ENCODE data around the gene HSPG2. TPM values are rescaled to one million over a fixed set of nuclear protein-coding genes. Genes with fewer than 3 reads are reported as not detected.
A peak's percentile ranks its signal among the peaks of the same experiment; 100 is the strongest.

The HSPG2 gene
- total RNA-seq, 1 donor from 2014 or later = 1,732 TPM

DNA sequence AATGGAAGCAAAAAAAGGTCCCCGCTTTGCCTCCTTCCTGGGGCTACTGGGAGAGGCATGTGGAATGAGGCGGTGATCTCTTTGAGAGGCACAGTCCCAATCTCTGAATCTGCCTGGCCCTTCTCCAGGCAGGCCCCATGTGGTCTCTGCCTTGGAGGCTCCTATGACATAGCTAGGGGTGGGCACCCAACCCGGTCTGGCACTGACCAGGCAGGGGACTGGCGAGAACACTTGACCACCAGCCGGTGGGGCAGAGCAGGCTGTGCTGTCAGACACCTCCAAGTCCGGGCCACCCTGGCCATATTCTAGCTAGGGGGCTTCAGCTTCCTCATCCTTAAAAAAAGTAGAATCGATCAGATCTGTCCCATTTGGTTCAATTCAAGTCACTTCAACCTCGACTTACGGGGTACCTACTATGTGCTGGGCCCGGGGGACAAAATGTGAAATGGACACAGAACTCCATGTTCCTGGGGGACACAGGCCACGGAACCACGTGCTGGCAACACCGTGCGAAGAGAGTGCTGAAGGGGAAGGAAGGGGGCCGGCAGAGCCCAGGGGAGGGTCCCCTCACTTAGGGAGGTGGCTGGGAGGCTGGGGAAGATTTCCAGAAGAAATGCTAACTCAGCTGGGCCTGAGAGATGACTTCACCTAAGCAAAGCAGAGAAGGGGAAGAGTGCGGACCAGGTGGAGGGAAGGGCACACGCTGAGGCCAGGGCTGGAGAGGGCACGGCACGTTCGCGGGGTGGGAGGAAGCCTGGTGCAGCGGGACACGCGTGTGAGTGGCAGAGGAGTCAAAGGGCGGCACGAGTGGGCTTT is 33.3 kb downstream of the HSPG2 start:
- DNase-seq (ENCODE audit: low spot score) = no peak
- H3K27ac Mint-ChIP-seq (ENCODE audit: unreplicated experiment) = peak overlapping the region; percentile 97
- H3K9me3 Mint-ChIP-seq (ENCODE audit: unreplicated experiment) = no peaks in the 10 kb centered on the region

GRCh38 chr1:21902026-21903012 is 34.8 kb downstream of the HSPG2 start:
- DNase-seq (ENCODE audit: low spot score) = no peak
- Mint-ChIP-seq H3K9me3 (ENCODE audit: unreplicated experiment) (no peaks in the 10 kb centered on the region), H3K27ac (ENCODE audit: unreplicated experiment) (peak overlapping the region; percentile 73), H3K4me3 (ENCODE audit: unreplicated experiment) (no peak overlapping the region), H3K36me3 (ENCODE audit: low read depth, unreplicated experiment) (peaks cover 32% of the 10 kb centered on the region), H3K27me3 (ENCODE audit: unreplicated experiment) (peaks cover 29% of the 10 kb centered on the region), H3K4me1 (ENCODE audit: unreplicated experiment) (peaks cover 79% of the 10 kb centered on the region)
- TF ChIP-seq CTCF (IDR thresholded peaks at IDR 0.05; ENCODE audit: unreplicated experiment) = no peak

More for the DNA sequence above, 33.3 kb downstream of the HSPG2 start:
- Mint-ChIP-seq H3K36me3 (ENCODE audit: low read depth, unreplicated experiment) (peaks cover 31% of the 10 kb centered on the region), H3K4me3 (ENCODE audit: unreplicated experiment) (peak overlapping the region; percentile 76), H3K27me3 (ENCODE audit: unreplicated experiment) (peaks cover 26% of the 10 kb centered on the region), H3K4me1 (ENCODE audit: unreplicated experiment) (peaks cover 78% of the 10 kb centered on the region)
- TF ChIP-seq CTCF (IDR thresholded peaks at IDR 0.05; ENCODE audit: unreplicated experiment) = no peak

DNA sequence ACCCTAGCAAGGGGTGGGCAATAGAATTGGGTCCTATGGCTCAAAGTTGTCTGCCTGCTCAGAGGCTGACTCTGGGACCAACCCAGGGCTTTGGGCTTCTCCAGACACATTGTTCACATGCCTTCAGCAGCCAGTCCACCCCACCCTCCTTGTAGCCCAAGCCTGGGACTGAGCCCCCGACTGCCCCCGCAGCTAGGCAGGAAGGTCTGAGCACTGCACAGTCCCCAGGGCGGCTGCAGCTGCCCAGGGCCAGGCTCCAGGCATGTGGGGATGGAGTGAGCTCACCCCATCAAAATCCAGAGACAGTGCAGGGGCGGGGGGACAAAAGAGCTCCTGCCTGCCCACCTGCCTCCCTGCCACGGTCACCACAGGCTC is 35.6 kb downstream of the HSPG2 start:
- peak overlapping the region; percentile 78 for H3K27ac Mint-ChIP-seq (ENCODE audit: unreplicated experiment)
- H3K4me1 Mint-ChIP-seq (ENCODE audit: unreplicated experiment) = peaks cover 81% of the 10 kb centered on the region

DNA sequence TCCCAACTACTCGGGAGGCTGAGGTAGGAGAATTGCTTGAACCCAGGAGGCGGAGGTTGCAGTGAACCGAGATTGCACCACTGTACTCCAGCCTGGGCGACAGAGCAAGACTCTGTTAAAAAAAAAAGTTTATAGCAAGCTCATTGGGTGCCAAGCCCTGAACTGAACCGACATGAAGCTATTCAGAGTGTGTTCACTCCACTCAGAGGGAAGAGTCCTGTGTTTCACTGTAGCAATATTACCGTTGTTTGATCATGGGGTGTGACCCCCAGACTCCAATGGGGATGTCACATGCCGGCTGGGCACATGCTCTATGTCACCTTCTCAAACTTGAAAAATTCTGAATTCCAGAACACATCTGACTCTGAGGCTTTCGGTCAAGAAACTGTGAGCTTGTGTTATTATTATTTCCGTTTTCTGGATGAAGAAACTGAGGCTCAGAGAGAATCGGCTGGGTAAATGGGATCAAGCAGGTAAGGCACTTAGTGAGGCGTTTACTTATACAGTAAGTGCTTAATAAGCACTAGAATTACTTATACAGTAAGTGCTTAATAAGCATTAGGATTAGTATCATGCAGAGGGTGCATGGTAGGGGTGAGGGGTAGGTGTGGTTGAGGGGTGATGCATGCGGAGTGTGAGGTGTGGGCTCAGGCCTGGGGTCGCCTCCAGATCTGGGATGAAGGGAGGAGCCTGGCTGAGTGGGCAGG is 36.2 kb downstream of the HSPG2 start:
- TF ChIP-seq CTCF (IDR thresholded peaks at IDR 0.05; ENCODE audit: unreplicated experiment) = no peak
- DNase-seq (ENCODE audit: low spot score) = no peak
- Mint-ChIP-seq H3K4me3 (ENCODE audit: unreplicated experiment) (peak overlapping the region; percentile 45), H3K9me3 (ENCODE audit: unreplicated experiment) (no peaks in the 10 kb centered on the region), H3K4me1 (ENCODE audit: unreplicated experiment) (peaks cover 81% of the 10 kb centered on the region), H3K36me3 (ENCODE audit: low read depth, unreplicated experiment) (peaks cover 39% of the 10 kb centered on the region), H3K27ac (ENCODE audit: unreplicated experiment) (peak overlapping the region; percentile 92), H3K27me3 (ENCODE audit: unreplicated experiment) (peaks cover 33% of the 10 kb centered on the region)

More for the DNA sequence above, 35.6 kb downstream of the HSPG2 start:
- Mint-ChIP-seq H3K4me3 (ENCODE audit: unreplicated experiment) (no peak overlapping the region), H3K27me3 (ENCODE audit: unreplicated experiment) (peaks cover 29% of the 10 kb centered on the region), H3K9me3 (ENCODE audit: unreplicated experiment) (no peaks in the 10 kb centered on the region), H3K36me3 (ENCODE audit: low read depth, unreplicated experiment) (peaks cover 34% of the 10 kb centered on the region)
- DNase-seq (ENCODE audit: low spot score) = no peak
- TF ChIP-seq CTCF (IDR thresholded peaks at IDR 0.05; ENCODE audit: unreplicated experiment) = no peak
